ENCODE data around the gene KRT6B. TPM values are rescaled to one million over a fixed set of nuclear protein-coding genes. Genes with fewer than 3 reads are reported as not detected.

KRT6B gene
- polyA plus RNA-seq, 3 donors = not detected

DNA sequence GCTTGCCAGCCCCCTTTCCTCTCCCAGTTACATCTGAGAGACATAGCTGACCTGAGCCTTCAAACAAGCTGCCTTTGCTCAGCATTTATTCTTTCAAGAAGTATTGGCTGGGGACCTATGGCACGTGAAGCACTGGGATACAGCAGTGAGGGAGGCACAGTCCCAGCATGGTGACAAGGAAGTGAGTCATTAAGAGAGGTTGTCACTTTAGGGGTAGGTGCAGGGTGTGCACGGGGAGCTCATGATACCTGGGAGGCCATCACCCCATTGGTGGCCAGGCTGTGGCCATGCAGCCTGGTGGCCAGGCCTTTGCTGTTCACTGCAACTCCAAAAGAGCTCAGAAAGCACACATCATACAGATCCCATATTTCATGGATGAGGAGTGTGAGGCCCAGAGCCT is 12.1 kb downstream of the KRT6B start:
- no peak for DNase-seq (ENCODE audit: extremely low read depth in 1 of 11, low read depth in 9 of 11, low spot score in 4 of 11)

DNA sequence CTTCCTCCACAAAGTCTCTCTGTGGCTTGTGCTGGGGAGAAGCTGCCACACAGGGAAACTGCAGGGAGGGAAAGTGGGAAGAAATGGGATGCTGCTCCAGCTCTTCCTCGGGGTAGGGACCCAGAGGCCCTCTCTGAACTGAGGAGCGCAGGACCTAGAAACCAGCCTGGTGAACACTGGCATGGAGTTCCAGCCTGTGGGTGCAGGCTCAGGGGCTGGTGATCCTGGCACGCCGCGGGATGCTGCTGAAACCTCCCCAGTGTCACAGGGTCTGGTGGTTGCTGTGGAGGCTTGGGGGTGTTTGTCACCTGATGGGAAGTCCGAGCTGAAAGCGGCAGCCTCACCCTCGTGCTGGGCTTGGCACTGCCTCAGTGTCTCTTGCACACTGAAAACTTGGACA is 12.5 kb downstream of the KRT6B start:
- DNase-seq (ENCODE audit: extremely low read depth in 1 of 11, low read depth in 9 of 11, low spot score in 4 of 11) = no peak

DNA sequence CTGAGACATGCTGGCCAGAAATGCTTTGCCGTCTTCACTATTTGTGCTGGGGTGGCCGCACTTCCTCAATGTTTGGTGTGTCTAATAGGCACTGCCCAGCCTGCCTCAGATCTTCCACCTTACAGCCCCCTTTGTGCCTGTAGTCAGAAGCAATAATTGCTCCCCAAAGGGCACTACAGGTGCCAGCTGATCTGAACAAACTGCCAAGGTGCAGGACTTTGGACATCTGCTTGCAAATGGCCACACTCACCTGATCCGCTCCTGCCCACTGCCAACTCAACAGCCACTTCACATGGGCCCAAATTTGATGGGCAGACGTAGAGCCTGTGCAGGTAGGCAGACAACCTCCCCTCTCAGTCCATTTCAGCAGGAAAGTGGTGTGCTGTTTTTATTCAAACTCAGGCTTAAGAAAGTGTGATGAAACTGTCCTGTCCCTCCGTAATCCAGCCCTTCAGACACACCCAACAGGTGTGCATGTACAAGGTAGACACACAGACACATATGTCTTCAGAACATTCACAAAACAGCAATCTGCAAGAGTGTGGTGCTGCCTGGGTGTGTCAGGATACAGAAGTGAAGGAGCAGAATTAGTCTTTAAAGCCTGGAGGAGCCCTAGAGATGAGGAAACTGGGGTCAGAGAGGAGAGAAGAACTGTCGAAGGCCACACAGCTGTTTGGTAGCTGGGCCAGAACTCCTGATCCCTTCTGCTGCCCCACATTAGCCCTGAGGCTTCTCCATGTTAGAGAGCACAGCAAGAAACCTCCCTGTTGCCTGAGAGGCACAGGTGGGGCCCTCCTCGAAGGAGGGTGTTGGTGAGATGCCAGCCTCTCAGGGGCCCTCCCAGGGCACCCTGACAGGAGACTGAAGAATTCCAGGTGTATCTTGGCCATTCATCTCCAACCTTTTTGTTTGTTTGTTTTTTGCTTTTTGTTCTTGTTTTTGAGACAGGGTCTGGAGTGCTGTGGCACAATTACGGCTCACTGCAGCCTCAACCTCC is 13.3 kb downstream of the KRT6B start:
- DNase-seq (ENCODE audit: extremely low read depth in 1 of 11, low read depth in 9 of 11, low spot score in 4 of 11) = no peak

DNA sequence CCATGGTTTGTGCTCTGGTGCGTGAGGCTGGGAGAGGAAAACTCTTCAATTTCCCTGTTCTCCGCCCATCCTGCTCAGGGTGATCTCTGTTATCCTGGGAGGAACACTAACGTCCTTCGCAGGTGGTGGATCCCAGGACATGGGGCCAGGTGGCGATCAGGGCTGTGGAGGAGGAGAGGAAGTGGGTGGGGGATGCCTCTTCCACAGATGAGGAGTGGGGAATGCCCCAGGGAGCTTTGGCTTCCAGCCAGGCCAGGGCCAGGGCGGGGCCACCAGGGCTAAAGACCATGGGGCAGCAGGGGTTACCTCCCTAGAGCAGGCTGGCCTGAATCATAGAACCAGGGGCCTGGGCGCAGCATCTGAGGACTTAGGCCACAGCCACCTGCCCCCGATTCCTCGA is 14.4 kb downstream of the KRT6B start:
- DNase-seq (ENCODE audit: extremely low read depth in 1 of 11, low read depth in 9 of 11, low spot score in 4 of 11) = no peak

DNA sequence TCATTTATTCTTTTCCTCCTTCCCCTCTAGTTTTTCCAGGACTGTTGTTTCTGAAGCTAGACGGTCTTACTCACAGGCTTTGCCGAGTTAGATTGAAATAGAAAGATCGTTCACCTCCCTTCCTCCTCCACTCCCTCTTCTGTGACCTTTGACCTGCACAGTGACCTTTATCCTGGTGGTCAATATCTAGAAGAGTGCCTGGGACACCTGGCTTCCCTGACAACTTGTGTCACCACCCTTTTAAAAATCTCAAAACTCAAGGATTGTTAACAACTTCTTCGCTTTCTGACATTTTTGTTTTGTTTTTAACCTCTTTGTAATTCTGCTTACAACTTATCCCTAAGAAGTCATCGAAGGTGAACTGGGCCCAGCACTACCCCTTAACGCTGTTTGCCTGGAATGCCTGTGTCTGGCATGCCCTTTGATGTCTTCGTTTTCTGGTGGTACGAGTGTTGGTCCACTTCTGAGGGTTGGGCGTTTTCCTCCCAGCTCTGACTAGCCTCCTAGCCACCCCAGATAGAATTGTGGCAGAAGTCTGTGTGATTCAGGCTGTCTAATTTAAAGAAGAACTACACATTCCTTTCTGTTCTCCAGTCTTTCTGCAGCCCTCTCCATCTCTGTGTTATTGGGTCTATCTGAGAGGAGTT is 15.0 kb downstream of the KRT6B start:
- no peak for DNase-seq (ENCODE audit: extremely low read depth in 1 of 11, low read depth in 9 of 11, low spot score in 4 of 11)

DNA sequence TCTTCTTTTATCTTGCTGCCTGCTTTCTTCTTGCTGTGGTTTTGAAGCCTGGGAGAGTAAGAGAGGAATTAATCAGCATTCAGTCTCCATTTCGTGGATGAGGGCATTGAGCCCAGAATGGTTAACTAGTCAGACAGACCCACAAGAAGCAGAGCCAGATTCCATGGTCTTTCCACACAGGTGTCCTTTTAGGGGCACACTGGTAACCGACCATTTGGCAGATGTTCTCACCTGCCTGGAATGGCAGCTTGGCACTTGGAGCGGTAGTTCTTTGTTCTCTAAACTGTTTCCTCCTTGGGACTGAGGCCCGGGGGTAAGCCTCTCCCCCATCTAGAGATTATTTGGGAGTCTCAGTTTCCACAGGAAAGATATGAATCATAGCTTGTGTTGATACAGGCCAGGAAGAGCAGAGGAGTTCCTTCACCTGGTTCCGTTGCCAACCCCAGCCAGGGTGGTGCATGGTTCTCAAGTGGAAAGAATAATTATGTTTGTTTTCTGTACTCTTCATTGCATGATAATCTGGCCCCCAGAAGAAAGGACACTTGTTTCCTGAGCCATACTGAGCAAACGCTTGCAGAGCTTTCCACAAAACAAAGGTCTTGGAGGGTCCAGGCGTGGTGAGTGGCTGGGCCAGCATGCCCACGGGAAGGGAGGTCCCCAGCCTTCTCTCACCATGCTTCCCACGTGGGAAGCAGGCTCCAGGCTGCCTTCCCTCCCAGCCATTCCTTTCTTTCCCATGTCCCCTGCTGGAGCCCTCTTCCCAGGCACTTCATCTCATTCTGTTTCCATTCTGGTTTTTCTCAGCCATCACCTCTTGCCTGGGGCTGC is 15.7 kb downstream of the KRT6B start:
- no peak for DNase-seq (ENCODE audit: extremely low read depth in 1 of 11, low read depth in 9 of 11, low spot score in 4 of 11)

DNA sequence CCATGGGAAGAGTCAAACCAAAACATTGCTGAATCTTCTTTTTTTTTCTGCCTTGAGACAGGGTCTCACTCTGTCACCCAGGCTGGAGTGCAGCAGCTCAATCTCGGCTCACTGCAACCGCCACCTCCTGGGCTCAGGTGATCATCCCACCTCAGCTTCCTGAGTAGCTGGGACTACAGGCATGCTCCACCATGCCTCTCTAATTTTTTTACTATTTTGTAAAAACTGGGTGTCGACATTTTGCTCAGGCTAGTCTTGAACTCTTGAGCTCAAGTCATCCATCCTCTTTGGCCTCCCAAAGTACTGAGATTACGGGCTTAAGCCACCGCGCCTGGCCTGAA is 16.3 kb downstream of the KRT6B start:
- no peak for DNase-seq (ENCODE audit: extremely low read depth in 1 of 11, low read depth in 9 of 11, low spot score in 4 of 11)

DNA sequence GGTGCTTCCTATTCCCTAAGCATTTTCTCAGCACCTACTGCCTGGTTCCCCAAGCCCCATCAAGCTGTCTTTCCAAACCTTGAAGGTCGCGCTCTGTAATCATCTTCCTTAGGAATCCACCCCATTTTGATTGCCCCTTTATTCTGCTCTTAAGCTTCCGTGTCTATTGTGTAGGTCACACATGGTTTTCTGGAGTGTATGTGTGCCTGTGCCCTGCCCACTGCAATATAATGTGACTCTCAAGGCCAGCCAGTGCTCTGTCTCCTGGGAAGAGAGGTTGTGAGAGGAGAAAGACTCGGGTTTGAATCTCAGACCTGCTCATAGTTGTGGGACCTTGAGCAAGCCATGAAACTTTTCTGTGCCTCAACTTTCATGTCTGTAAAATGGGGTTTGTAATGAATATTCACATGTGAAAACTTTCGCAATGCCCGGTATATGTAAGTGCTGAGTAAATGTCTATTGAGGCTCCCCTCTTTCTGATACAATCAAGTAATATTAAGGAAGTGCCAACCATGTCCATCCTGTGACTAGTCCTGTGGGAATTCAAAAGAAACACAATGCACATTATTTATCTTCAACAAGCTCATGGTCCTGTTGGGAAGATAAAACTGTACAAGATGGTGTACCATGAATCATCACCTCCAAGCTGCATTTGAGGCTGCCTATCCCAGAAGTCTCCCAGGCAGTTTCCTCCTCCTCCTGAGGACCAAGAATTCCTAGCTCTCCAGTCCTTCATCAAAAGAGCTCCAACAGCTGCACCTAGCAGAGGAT is 17.0 kb downstream of the KRT6B start:
- no peak for DNase-seq (ENCODE audit: extremely low read depth in 1 of 11, low read depth in 9 of 11, low spot score in 4 of 11)

DNA sequence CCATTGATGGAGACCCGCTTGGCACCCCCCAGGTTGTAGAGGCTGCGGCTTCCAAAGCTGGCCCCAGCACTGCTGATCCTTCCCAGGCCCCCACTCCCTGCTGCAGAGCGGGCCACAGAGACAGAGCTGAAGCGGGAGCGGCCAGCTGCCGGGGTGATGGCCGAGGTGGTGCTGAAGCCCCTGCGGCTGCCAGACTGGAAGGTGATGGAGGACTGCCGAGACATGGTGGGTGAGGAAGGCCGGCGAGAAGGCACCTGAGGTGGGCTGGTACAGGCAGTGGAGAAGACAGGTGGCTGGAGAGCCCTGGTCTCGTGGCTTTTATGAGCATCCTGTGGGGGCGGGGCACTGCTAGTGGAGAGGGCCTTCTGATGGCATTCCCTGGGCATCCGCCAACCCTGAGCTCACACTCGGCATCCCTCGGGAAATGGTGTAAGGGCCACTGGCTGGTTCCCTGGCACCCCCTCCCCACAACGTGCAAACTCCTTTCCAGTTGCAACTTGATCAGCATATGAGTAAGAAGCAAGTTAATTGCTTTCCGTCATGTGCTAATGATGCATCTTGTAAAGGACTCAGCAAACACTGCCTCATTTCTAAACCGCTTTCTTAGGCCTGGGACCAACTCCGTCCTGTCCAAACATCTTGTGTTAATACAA is 17.7 kb downstream of the KRT6B start, which contains the start of gene KRT75:
Gene KRT75, minus strand, starts transcription at position 291 of the 653 bp plus-strand sequence. Its CDS starts 67 bp downstream, at position 224.
- DNase-seq (ENCODE audit: extremely low read depth in 1 of 11, low read depth in 9 of 11, low spot score in 4 of 11) = no peak

DNA sequence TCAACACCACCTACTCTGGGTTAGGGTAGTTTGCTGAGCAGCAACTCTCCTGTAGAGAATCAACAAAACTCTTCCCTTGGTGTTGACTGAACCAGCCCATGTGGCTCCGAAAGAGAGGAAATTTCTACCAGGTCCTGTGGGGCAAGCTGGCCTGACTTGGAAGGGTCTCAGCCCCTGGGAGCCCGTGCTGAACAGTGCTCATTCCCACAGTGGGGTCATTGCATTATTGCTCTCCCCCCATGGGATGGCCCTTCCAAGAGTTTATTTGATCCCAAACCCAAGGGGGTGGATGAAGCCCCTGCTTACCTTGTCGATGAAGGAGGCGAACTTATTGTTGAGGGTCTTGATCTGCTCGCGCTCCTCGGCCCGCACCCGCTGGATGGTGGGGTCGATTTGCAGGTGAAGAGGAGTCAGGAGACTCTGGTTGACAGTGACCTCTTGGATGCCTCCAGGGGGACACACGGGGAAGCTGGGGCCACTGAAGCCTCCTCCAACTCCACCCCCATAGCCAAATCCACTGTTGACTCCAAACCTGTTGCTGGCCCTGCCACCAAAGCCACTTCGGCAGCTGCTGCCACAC is 18.4 kb downstream of the KRT6B start:
- DNase-seq (ENCODE audit: extremely low read depth in 1 of 11, low read depth in 9 of 11, low spot score in 4 of 11) = no peak

DNA sequence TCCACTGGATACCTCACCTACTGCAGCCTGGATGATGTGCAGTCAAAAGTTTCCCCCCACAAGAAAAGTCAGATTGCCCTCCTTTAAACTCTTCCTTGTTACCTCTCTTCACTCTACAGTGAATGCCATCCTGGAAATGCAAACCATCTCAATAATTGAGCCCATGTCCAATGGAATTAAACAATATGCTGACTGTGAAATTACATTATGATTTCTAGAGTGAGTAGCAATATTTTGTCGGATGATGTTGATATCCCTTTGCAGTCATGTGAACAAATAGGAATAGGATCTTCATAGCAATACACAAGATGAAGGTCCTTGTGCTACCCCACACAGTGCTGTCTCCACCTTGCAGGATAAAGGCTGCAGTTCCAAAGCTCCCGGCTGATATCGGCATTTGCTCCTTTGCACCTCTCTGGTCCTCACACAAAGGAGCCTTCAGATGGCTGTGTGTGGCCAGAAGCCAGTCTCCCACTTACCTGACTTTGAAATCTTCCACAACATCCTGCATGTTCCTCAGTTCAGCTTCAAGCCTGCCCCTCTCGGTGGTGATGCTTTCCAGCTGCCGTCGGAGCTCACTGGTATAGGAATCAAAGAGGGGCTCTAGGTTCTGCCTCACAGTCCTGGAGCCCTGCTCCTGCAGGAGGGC is 19.3 kb downstream of the KRT6B start:
- no peak for DNase-seq (ENCODE audit: extremely low read depth in 1 of 11, low read depth in 9 of 11, low spot score in 4 of 11)

DNA sequence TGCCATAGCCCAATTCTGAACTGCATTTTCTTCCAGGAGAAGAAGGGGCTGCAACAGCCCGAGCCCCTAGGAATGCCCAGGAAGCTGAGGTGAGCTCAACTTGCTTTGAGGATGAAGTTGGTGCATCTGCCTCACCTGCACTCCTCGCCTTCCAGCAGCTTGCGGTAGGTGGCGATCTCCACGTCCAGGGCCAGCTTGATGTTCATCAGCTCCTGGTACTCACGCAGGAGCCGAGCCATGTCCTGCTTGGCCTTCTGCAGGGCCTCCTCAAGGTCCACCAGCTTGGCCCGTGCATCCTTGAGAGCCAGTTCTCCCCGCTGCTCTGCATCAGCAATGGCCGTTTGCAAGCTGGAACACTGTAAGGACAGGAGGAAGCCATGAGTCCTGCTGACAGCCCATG is 23.8 kb downstream of the KRT6B start:
- DNase-seq (ENCODE audit: extremely low read depth in 1 of 11, low read depth in 9 of 11, low spot score in 4 of 11) = no peak

DNA sequence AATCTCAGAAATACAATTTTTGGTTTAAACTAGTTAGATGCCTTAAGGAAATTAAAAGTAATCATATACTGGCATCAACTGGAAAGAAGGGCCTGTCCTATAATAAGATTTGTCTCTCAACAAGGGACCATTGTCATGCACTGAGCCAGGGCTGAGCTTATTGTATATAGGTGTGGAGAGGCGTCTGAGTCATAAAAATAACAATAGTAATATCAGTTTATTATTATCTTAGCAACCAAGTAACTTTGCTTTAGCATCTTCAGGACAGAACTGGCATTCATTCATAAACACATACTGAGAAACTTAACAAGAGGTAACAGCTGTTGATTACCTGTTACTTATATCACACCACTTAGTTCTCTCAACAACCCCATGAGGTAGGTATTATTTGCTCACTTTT is 24.9 kb downstream of the KRT6B start:
- DNase-seq (ENCODE audit: extremely low read depth in 1 of 11, low read depth in 9 of 11, low spot score in 4 of 11) = no peak

DNA sequence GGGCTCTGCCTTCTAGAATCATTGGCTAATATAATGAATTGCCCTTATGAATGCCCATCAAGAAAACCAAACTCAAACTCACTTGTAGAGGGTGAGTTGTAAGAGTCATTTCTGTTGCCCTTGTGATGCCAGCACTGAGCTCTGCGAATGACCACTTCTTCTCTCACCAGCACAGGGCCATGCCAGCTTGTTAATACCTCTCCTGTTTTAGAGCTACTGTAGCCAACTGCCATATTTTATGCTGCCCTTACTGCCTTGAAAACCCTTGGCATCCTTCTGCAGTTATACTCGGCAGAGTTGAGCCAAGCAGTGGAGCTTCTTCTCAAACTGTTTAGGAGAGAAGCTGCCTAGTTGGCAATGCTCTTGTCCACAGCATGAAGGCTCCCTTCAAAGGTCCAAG is 25.9 kb downstream of the KRT6B start:
- DNase-seq (ENCODE audit: extremely low read depth in 1 of 11, low read depth in 9 of 11, low spot score in 4 of 11) = no peak

DNA sequence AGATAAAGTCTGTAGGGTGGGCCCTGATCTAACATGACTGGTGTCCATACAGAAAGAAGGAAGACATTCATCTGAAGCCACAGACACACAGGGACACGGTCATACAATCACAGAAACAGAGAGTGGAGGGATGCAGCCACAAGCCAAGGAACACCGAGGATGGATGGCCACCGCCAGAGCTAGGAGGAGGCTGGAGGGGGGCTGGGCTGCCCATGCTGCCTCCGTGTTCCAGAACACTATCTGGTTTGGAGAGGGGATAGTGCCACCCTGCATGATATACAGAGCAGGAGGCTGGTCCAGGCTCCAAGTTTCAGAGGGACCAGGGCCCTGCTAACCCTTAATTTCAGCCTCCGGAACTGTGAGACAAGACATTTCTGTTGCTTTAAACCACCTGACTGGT is 26.5 kb downstream of the KRT6B start:
- no peak for DNase-seq (ENCODE audit: extremely low read depth in 1 of 11, low read depth in 9 of 11, low spot score in 4 of 11)

DNA sequence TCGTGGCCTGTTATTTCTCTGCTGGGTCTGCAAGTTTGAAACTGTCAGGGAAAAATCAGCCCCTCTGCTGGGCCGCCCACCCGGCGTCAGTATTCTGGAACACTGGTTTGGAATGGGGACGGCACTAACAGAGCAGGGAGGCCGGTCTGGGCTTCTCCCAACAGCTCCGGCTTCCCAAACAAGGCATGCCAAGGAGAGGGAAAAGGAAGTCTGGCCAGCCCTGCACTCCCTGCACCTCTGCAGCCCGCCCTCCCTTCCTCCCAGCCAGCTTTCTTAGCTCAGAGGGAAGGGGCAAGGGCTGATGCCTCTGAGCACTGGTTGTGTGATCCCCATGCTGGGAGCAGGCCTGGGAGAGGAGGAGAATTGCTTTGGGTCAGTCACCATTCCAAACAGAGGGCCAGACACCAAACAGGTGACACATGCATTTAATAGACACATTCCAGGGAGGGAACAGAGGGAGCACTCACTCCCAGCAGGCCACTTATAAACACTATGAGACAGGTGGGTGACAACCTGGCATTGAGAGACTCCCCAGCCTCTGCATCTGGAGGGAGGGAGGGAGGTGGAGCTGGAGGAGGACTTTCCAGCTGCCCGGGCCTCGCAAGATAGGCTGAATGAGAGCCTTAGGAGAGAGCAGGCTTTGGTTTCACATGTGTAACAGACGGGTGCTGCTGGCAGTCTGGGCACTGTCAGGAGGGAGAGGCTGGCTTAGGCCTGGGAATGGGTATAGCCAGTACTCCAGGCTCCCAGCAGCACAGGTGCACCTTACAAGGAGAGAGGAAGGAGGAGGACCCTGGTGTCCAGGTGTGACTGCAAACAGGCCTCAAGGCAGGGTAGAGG is 28.1 kb downstream of the KRT6B start:
- DNase-seq (ENCODE audit: extremely low read depth in 1 of 11, low read depth in 9 of 11, low spot score in 4 of 11) = no peak

DNA sequence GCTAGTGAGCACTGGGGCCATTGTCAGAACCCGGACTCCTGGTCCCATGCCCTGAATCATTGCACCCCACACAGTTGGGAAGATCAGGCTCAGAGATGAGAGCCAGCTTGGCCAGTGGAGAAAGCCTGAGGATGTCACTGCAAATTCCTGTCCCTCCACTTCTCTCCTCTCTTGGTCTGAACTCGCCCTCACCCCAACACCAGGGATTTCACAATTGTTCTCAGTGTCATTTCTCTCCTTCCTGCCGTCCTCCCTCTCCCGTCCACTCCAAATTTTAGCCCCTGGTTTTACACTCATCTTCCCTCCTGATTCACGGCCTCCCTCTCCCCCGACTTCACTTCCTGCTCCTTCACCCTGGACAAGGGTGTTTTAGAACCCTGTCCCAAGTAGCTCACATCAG is 28.9 kb downstream of the KRT6B start:
- DNase-seq (ENCODE audit: extremely low read depth in 1 of 11, low read depth in 9 of 11, low spot score in 4 of 11) = no peak

All from renal cortex interstitium (tissue), 11 donors.